ENCODE measurements around the gene GALK2. TPM values are rescaled to one million over a fixed set of nuclear protein-coding genes. Genes with fewer than 3 reads are reported as not detected.

Gene GALK2
- polyA plus RNA-seq, 1 donor (not counting 4 experiments of a cell fraction or from before 2014, with no cell fraction given) = 29.7 TPM

DNA sequence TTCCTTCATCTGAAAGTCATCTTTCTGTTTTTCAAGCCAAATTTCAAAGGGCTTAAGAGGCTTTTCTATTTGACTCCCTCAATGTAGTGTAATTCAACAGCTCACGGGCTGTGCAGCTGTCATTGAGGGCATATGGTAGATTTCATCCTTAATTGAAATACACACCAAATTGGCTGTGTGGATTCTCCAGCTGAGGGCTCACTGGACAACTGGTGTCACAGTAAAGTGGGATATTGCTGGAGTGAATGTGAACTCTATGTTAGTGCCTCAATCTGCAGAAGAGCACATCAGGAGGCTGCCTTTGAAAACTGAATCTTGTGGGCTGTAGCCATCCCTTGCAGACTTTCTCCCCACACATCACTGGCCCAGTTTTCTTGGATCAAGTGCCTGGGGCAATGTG lies 120.1 kb downstream of the GALK2 start:
- no peak overlapping the region for H3K4me2 ChIP-seq (ENCODE audit: control insufficient read depth, extremely low read depth, insufficient read depth, low read depth, low read length)
- H2AFZ ChIP-seq (ENCODE audit: control insufficient read depth, low read length) = no peak overlapping the region
- H3K27me3 ChIP-seq (ENCODE audit: control insufficient read depth, extremely low read depth, insufficient read depth, low read length) = no peaks in the 10 kb centered on the region
- no peak for DNase-seq (ENCODE audit: low read depth, low spot score)
- dilution Hi-C loops (cut with MboI; ENCODE audit: extremely low pct_ligation_motif_present, low sequenced_read_pairs) = no loop called here
- no peaks in the 10 kb centered on the region for H3K79me2 ChIP-seq (ENCODE audit: control insufficient read depth, insufficient read depth, low read length)
- peaks cover 0 to 1% of the 10 kb centered on the region in 2 experiments for H3K36me3 ChIP-seq (ENCODE audit: control insufficient read depth in 2 of 2, extremely low read depth in 1 of 2, insufficient read depth in 2 of 2, low read length in 2 of 2)
- H3K27ac ChIP-seq (ENCODE audit: control insufficient read depth, insufficient read depth, low read length) = no peak overlapping the region
- H3K9me1 ChIP-seq (ENCODE audit: control insufficient read depth, extremely low read depth, insufficient read depth, low read length) = no peaks in the 10 kb centered on the region
- TF ChIP-seq, protein P1, sequence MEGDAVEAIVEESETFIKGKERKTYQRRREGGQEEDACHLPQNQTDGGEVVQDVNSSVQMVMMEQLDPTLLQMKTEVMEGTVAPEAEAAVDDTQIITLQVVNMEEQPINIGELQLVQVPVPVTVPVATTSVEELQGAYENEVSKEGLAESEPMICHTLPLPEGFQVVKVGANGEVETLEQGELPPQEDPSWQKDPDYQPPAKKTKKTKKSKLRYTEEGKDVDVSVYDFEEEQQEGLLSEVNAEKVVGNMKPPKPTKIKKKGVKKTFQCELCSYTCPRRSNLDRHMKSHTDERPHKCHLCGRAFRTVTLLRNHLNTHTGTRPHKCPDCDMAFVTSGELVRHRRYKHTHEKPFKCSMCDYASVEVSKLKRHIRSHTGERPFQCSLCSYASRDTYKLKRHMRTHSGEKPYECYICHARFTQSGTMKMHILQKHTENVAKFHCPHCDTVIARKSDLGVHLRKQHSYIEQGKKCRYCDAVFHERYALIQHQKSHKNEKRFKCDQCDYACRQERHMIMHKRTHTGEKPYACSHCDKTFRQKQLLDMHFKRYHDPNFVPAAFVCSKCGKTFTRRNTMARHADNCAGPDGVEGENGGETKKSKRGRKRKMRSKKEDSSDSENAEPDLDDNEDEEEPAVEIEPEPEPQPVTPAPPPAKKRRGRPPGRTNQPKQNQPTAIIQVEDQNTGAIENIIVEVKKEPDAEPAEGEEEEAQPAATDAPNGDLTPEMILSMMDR (optimal IDR thresholded peaks at IDR 0.05 in 1 of 3, IDR thresholded peaks at IDR 0.05 in 1 of 3, conservative IDR thresholded peaks at IDR 0.05 in 1 of 3; ENCODE audit: extremely low read depth in 1 of 3, insufficient read depth in 2 of 3, low read length in 3 of 3) = no peak
- no peak for TF ChIP-seq EZH2 (IDR thresholded peaks at IDR 0.05; ENCODE audit: low read length)
- H3K4me3 ChIP-seq (ENCODE audit: control insufficient read depth in 2 of 3, extremely low read depth in 1 of 3, insufficient read depth in 2 of 3, low read depth in 1 of 3, low read length in 3 of 3) = no peak overlapping the region
- no peaks in the 10 kb centered on the region for H3K9me3 ChIP-seq (ENCODE audit: control insufficient read depth, low read depth, low read length)
- H4K20me1 ChIP-seq (ENCODE audit: control insufficient read depth, extremely low read depth, insufficient read depth, low read length) = no peaks in the 10 kb centered on the region
- H3K9ac ChIP-seq (ENCODE audit: control insufficient read depth, extremely low read depth, insufficient read depth, low read length) = no peak overlapping the region
- no peak for FAIRE-seq
- H3K4me1 ChIP-seq (ENCODE audit: control insufficient read depth, extremely low read depth, insufficient read depth, low read length) = no peaks in the 10 kb centered on the region

DNA sequence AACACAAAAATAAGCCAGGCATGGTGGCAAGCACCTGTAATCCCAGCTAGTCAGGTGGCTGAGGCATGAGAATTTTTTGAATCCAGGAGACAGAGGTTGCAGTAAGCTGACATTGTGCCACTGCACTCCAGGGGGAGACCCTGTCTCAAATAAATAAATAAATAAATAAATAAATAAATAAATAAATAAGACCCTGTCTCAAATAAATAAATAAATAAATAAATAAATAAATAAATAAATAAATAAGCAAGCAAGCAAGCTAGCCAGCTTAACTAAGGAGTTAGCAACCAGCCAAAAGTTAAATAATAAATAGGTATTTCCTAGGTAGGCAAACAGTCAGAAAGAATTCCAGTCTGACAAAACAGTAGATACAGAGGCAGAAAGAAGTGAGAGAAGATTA lies 123.9 kb downstream of the GALK2 start:
- no peaks in the 10 kb centered on the region for H3K9me3 ChIP-seq (ENCODE audit: control insufficient read depth, low read depth, low read length)
- H3K27ac ChIP-seq (ENCODE audit: control insufficient read depth, insufficient read depth, low read length) = no peak overlapping the region
- H3K4me2 ChIP-seq (ENCODE audit: control insufficient read depth, extremely low read depth, insufficient read depth, low read depth, low read length) = no peak overlapping the region
- no peak overlapping the region for H3K9ac ChIP-seq (ENCODE audit: control insufficient read depth, extremely low read depth, insufficient read depth, low read length)
- H3K4me1 ChIP-seq (ENCODE audit: control insufficient read depth, extremely low read depth, insufficient read depth, low read length) = no peaks in the 10 kb centered on the region
- no peak overlapping the region for H2AFZ ChIP-seq (ENCODE audit: control insufficient read depth, low read length)
- H3K9me1 ChIP-seq (ENCODE audit: control insufficient read depth, extremely low read depth, insufficient read depth, low read length) = no peaks in the 10 kb centered on the region
- no peaks in the 10 kb centered on the region for H4K20me1 ChIP-seq (ENCODE audit: control insufficient read depth, extremely low read depth, insufficient read depth, low read length)
- H3K4me3 ChIP-seq (ENCODE audit: control insufficient read depth in 2 of 3, extremely low read depth in 1 of 3, insufficient read depth in 2 of 3, low read depth in 1 of 3, low read length in 3 of 3) = no peak overlapping the region
- no peaks in the 10 kb centered on the region for H3K36me3 ChIP-seq (ENCODE audit: control insufficient read depth in 2 of 2, extremely low read depth in 1 of 2, insufficient read depth in 2 of 2, low read length in 2 of 2)
- no peak for DNase-seq (ENCODE audit: low read depth, low spot score)
- no peak for TF ChIP-seq EZH2 (IDR thresholded peaks at IDR 0.05; ENCODE audit: low read length)
- TF ChIP-seq, protein P1 (optimal IDR thresholded peaks at IDR 0.05 in 1 of 3, IDR thresholded peaks at IDR 0.05 in 1 of 3, conservative IDR thresholded peaks at IDR 0.05 in 1 of 3; ENCODE audit: extremely low read depth in 1 of 3, insufficient read depth in 2 of 3, low read length in 3 of 3) = no peak
- no peaks in the 10 kb centered on the region for H3K79me2 ChIP-seq (ENCODE audit: control insufficient read depth, insufficient read depth, low read length)
- dilution Hi-C loops (cut with MboI; ENCODE audit: extremely low pct_ligation_motif_present, low sequenced_read_pairs) = no loop called here
- no peak for FAIRE-seq
- no peaks in the 10 kb centered on the region for H3K27me3 ChIP-seq (ENCODE audit: control insufficient read depth, extremely low read depth, insufficient read depth, low read length)

Data from keratinocyte (primary cell).